Vagina (tissue), 2 donors: ENCODE results near the gene ERG.

Experiments
- POLR2A ChIP-seq, 2 donors: fragments of 450-650 bp; IDR thresholded peaks; one replicate each; pipeline ENCODE4 v1.6.1; 2017; ENCODE audit warnings: antibody characterized with exemption in 2 of 2, mild to moderate bottlenecking in 2 of 2, moderate library complexity in 2 of 2
- TF ChIP-seq, protein P1 (sequence below), 3 experiments: fragments of 450-650 bp in 2 of 3; fragments of 200-600 bp in 1 of 3; sonication (generic) in 1 of 3; IDR thresholded peaks; one replicate each; pipeline ENCODE4 v1.5.1; 2017 to 2019; ENCODE audit warnings: antibody characterized with exemption in 3 of 3, mild to moderate bottlenecking in 2 of 3, moderate library complexity in 2 of 3

DNA sequence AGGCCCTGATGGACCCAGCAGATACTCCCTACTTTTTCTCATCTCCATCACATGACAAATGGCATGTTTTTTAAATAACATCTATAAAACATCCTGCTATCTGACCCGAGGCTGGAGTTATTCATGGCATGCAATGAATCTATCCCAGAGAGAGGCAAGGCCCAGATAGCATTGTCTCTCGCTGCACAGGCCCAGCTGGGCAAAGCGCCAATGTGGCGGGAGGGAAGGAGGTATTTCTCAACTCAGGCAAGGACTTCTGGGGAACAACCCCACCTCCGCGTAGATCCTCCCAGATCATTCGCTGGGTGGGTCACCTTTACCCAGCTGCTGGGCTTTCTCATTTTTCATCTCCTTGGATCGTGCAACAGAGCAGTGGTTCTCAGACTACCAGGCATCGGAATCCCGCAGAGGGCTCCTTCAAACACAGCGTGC is 59.8 kb downstream of the ERG start:
- TF ChIP-seq, protein P1, sequence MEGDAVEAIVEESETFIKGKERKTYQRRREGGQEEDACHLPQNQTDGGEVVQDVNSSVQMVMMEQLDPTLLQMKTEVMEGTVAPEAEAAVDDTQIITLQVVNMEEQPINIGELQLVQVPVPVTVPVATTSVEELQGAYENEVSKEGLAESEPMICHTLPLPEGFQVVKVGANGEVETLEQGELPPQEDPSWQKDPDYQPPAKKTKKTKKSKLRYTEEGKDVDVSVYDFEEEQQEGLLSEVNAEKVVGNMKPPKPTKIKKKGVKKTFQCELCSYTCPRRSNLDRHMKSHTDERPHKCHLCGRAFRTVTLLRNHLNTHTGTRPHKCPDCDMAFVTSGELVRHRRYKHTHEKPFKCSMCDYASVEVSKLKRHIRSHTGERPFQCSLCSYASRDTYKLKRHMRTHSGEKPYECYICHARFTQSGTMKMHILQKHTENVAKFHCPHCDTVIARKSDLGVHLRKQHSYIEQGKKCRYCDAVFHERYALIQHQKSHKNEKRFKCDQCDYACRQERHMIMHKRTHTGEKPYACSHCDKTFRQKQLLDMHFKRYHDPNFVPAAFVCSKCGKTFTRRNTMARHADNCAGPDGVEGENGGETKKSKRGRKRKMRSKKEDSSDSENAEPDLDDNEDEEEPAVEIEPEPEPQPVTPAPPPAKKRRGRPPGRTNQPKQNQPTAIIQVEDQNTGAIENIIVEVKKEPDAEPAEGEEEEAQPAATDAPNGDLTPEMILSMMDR (IDR thresholded peaks at IDR 0.05), result no peak
- TF ChIP-seq POLR2A (IDR thresholded peaks at IDR 0.05), result no peak
